22Rv1 (cell line): ENCODE data around the gene LCP2.

ENCODE experiments used
- CTCF ChIP-seq: fragments of 450-650 bp; IDR thresholded peaks from 2 replicates; pipeline ENCODE4 v1.5.1; 2017; ENCODE audit warnings: mild to moderate bottlenecking
- ZFX ChIP-seq: fragments of 450-650 bp; IDR thresholded peaks from 2 replicates; pipeline ENCODE4 v1.6.1; 2017; ENCODE audit warnings: antibody characterized with exemption, borderline replicate concordance

- TF ChIP-seq CTCF (no peak), ZFX (no peak)
Observed at GRCh38 chr5:170221327-170221741, 76.2 kb downstream of the LCP2 start.
